Sigmoid colon (tissue), 7 donors: ENCODE data around the gene SERPING1. TPM values are rescaled to one million over a fixed set of nuclear protein-coding genes. Genes with fewer than 3 reads are reported as not detected.

Experiments used
- DNase-seq: peaks from one replicate; pipeline ENCODE4 v3.0.0-alpha.2; 2019
- H3K27ac ChIP-seq, 4 donors: fragments of 200-600 bp; sonication (generic); one replicate each; pipeline ENCODE4 v1.5.1; 2016 to 2019; ENCODE audit warnings: mild to moderate bottlenecking in 1 of 4
- H3K27me3 ChIP-seq, 3 donors: fragments of 200-600 bp; sonication (generic); one replicate each; pipeline ENCODE4 v1.5.1; 2019; ENCODE audit warnings: mild to moderate bottlenecking in 1 of 3
- H3K36me3 ChIP-seq, 4 donors: fragments of 200-600 bp; sonication (generic); one replicate each; pipeline ENCODE4 v1.5.1; 2016 to 2019
- H3K4me1 ChIP-seq, 4 donors: fragments of 200-600 bp; sonication (generic); one replicate each; pipeline ENCODE4 v1.5.1; 2017 to 2019
- H3K4me3 ChIP-seq, 4 donors: fragments of 200-600 bp; sonication (generic); one replicate each; pipeline ENCODE4 v1.5.1; 2017 to 2019; ENCODE audit warnings: mild to moderate bottlenecking in 2 of 4, moderate library complexity in 1 of 4
- H3K9me3 ChIP-seq, 4 donors: fragments of 200-600 bp in 3 of 4; sonication (generic) in 3 of 4; one replicate each; pipeline versions ENCODE4 v1.5.1 to v1.6.1; 2013 to 2019
- CTCF ChIP-seq, 4 experiments: fragments of 450-650 bp in 3 of 4; fragments of 200-600 bp in 1 of 4; IDR thresholded peaks; one replicate each; pipeline ENCODE4 v1.5.1; 2016 to 2019; ENCODE audit warnings: antibody characterized with exemption in 4 of 4, mild to moderate bottlenecking in 3 of 4, moderate library complexity in 2 of 4
- EP300 ChIP-seq, 4 donors: sonication (generic); formaldehyde crosslinking; IDR thresholded peaks; one replicate each; pipeline ENCODE4 v1.6.1; 2017; ENCODE audit warnings: antibody characterized with exemption in 4 of 4
- POLR2A ChIP-seq, 2 donors: fragments of 450-650 bp; IDR thresholded peaks; one replicate each; pipeline ENCODE4 v1.6.1; 2016; ENCODE audit warnings: antibody characterized with exemption in 2 of 2, mild to moderate bottlenecking in 2 of 2, moderate library complexity in 2 of 2
- POLR2AphosphoS5 ChIP-seq, 4 donors: sonication (generic); formaldehyde crosslinking; IDR thresholded peaks; one replicate each; pipeline ENCODE4 v1.6.1; 2017; ENCODE audit warnings: antibody characterized with exemption in 4 of 4
- WGBS, 2 donors: extraction: QIAGEN DNeasy Blood & Tissue Kit; methylation state at CpG; one replicate each; pipeline ENCODE4 v1.1.7; 2013; 5-methylcytosine and 5-hydroxymethylcytosine counted together
- intact Hi-C: fragments of 100-400 bp; cut with DNase I; formaldehyde crosslinking; loops from one replicate; pipeline ENCODE4 v1.15.1; 2023
- polyA plus RNA-seq, 3 donors: library from polyadenylated mRNA; stranded (reverse); fragments of 200-250 nt; gene quantifications; one replicate each; pipeline ENCODE4 v1.2.3, GENCODE V29; 2013
- total RNA-seq, 4 donors: library from RNA; depleted of rRNA; stranded (reverse); fragments of >200 nt; gene quantifications; one replicate each; pipeline ENCODE4 v1.1.0, GENCODE V29; 2016
- donor health status: healthy with polysubstance abuse.
- donor health status: Bipolar disorder and iron deficiency.
- donor health status: healthy.

SERPING1 gene
- total and polyA plus RNA-seq, 7 donors: 24.5 to 397 (median 214) TPM

- no peak for DNase-seq
- Histone ChIP-seq H3K9me3 (no peaks in the 10 kb centered on the region), H3K4me1 (peaks cover 0 to 26% (median 19%) of the 10 kb centered on the region in 4 donors), H3K27me3 (no peaks in the 10 kb centered on the region), H3K4me3 (peak overlapping the region; percentile 66 to 94 (median 76)), H3K27ac (peak overlapping the region; percentile 83 to 86 (median 85)), H3K36me3 (no peaks in the 10 kb centered on the region)
- intact Hi-C loops: loop anchor here (10.0 kb wide), 1 partner anchor 239 kb away; no protein-coding TSS in a partner anchor
- TF ChIP-seq POLR2A (IDR thresholded peaks at IDR 0.05) (no peak), EP300 (IDR thresholded peaks at IDR 0.05) (peak in 1 of 4 donors; percentile 38), POLR2AphosphoS5 (IDR thresholded peaks at IDR 0.05) (peak in 3 of 4 donors; percentile 21 to 80 (median 36))
- 18 to 20% methylated on average over 4 of the region's 4 CpGs for WGBS, 2 donors
Measured at GRCh38 chr11:57566005-57566904, 31.2 kb upstream of the SERPING1 start.

GRCh38 chr11:57566905-57567514 is 30.5 kb upstream of the SERPING1 start:
- TF ChIP-seq CTCF (IDR thresholded peaks at IDR 0.05) (no peak), POLR2A (IDR thresholded peaks at IDR 0.05) (no peak), EP300 (IDR thresholded peaks at IDR 0.05) (no peak), POLR2AphosphoS5 (IDR thresholded peaks at IDR 0.05) (no peak)
- WGBS, 2 donors: 5 to 16% methylated on average over 15 of the region's 15 CpGs
- Histone ChIP-seq H3K4me1 (peaks cover 0 to 26% (median 19%) of the 10 kb centered on the region in 4 donors), H3K4me3 (peak overlapping the region; percentile 66 to 94 (median 76)), H3K27ac (peak overlapping the region; percentile 83 to 86 (median 85)), H3K27me3 (no peaks in the 10 kb centered on the region), H3K9me3 (no peaks in the 10 kb centered on the region), H3K36me3 (no peaks in the 10 kb centered on the region)
- intact Hi-C loops: loop anchor here (10.0 kb wide), 1 partner anchor 238 kb away; no protein-coding TSS in a partner anchor
- peak; percentile 68 for DNase-seq

GRCh38 chr11:57567515-57568329 is 29.8 kb upstream of the SERPING1 start, which contains the start of gene UBE2L6:
Gene UBE2L6, minus strand, starts transcription at chr11:57567672. Its CDS starts 61 bp downstream, at chr11:57567611.
- no peaks in the 10 kb centered on the region for H3K27me3 ChIP-seq
- peak; percentile 74 for DNase-seq

GRCh38 chr11:57568330-57568766 is 29.1 kb upstream of the SERPING1 start:
- Histone ChIP-seq H3K27ac (peak overlapping the region; percentile 83 to 86 (median 85)), H3K36me3 (no peaks in the 10 kb centered on the region), H3K4me1 (peaks cover 0 to 26% (median 19%) of the 10 kb centered on the region in 4 donors), H3K27me3 (no peaks in the 10 kb centered on the region), H3K4me3 (peak overlapping the region; percentile 66 to 94 (median 76)), H3K9me3 (no peaks in the 10 kb centered on the region)
- peak; percentile 90 for DNase-seq
- 31 to 39% methylated on average over 6 of the region's 6 CpGs for WGBS, 2 donors
- TF ChIP-seq CTCF (IDR thresholded peaks at IDR 0.05) (peak in 3 of 4 experiments; percentile 12 to 92 (median 91)), EP300 (IDR thresholded peaks at IDR 0.05) (no peak)
- intact Hi-C loops: loop anchor here (1.0 to 10.0 kb wide), 3 partner anchors 28 to 236 kb away; partner anchors contain the start of gene SERPING1

More at GRCh38 chr11:57567515-57568329, 29.8 kb upstream of the SERPING1 start, which contains the start of gene UBE2L6:
- Histone ChIP-seq H3K4me1 (peaks cover 0 to 26% (median 19%) of the 10 kb centered on the region in 4 donors), H3K9me3 (no peaks in the 10 kb centered on the region), H3K36me3 (no peaks in the 10 kb centered on the region), H3K27ac (peak within 1 kb of the TSS; percentile 83 to 86 (median 85)), H3K4me3 (peak within 1 kb of the TSS; percentile 66 to 94 (median 76))
- TF ChIP-seq CTCF (IDR thresholded peaks at IDR 0.05) (peak in 2 of 4 experiments; percentile 82 to 92), POLR2AphosphoS5 (IDR thresholded peaks at IDR 0.05) (peak in 3 of 4 donors; percentile 6 to 42 (median 8)), POLR2A (IDR thresholded peaks at IDR 0.05) (no peak)
- WGBS, 2 donors: 0 to 1% methylated on average over 92 of the region's 92 CpGs
- intact Hi-C loops: loop anchor here (1.0 to 10.0 kb wide), 3 partner anchors 29 to 237 kb away; partner anchors contain the start of gene SERPING1
